ENCODE results near the gene NME7. TPM values are rescaled to one million over a fixed set of nuclear protein-coding genes. Genes with fewer than 3 reads are reported as not detected.

NME7 gene
- total and polyA plus RNA-seq, 12 donors, result 5.5 to 18.9 (median 10.5) TPM

DNA sequence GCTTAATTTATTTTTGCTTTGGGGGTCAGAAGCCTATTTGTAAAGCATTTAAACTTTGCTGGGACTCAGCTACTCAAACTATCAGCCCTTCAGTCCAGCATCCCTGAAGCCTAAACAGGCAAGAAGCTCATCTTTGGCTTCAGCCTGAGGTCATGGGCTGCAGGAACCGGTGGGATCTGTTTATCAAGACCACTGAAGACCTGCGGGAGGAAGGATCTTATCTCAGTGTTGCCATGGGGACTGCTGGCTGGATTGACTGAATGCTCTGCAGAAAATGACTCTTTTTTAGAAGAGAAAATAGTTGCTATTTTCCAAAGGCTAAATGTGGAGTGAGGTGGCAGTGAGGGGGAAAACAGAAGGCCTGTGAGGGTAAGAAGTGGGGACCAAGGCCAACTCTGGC, 281.7 kb downstream of the NME7 start:
- TF ChIP-seq CTCF (IDR thresholded peaks at IDR 0.05), result no peak
- peaks cover 0 to 29% (median 11%) of the 10 kb centered on the region in 9 donors for H3K4me1 ChIP-seq
- ATAC-seq (no peak), DNase-seq (no peak)
- intact Hi-C loops (cut with DNase I), result no loop called here
- WGBS, 2 donors, result 37 to 38% methylated on average over 2 of the region's 2 CpGs
- no peaks in the 10 kb centered on the region for H3K36me3 ChIP-seq
- no peaks in the 10 kb centered on the region for H3K9me3 ChIP-seq
- no peaks in the 10 kb centered on the region for H3K27me3 ChIP-seq
- H3K4me3 ChIP-seq, result no peak overlapping the region
- no peak overlapping the region for H3K27ac ChIP-seq

Other genes starting within 250 kb of the NME7 start
- 10 to 100 TPM; 17.3 to 32.5 (median 25.4) TPM for gene BLZF1, start 398 bp upstream of the NME7 start, total RNA-seq
- gene BLZF1, start 398 bp upstream of the NME7 start, polyA plus RNA-seq, result 10 to 100 TPM in 1 of 2 donors, 1 to 10 TPM in 1; 8.4 to 10.4 TPM
- 1 to 10 TPM in 4 of 10 donors, under 1 TPM in 6; 0.52 to 1.5 (median 0.96) TPM for gene CCDC181, start 59.7 kb upstream of the NME7 start, total RNA-seq
- 1 to 10 TPM in 1 of 2 donors, under 1 TPM in 1; 0.51 to 1.0 TPM for gene CCDC181, start 59.7 kb upstream of the NME7 start, polyA plus RNA-seq
- 10 to 100 TPM in 8 of 10 donors, 1 to 10 TPM in 2; 7.6 to 36.3 (median 16.1) TPM for gene SLC19A2, start 118.1 kb upstream of the NME7 start, total RNA-seq
- gene SLC19A2, start 118.1 kb upstream of the NME7 start, polyA plus RNA-seq, result 10 to 100 TPM; 23.5 to 43.2 TPM
- 10 to 100 TPM in 4 of 10 donors, 1 to 10 TPM in 5, under 1 TPM in 1; 0.94 to 31.4 (median 6.9) TPM for gene F5, start 218.7 kb upstream of the NME7 start, total RNA-seq
- 10 to 100 TPM in 1 of 2 donors, 1 to 10 TPM in 1; 4.6 to 40.3 TPM for gene F5, start 218.7 kb upstream of the NME7 start, polyA plus RNA-seq